ENCODE results near the gene RSRC1.

Gene RSRC1

GRCh38 chr3:158273656-158274055 is 163.8 kb downstream of the RSRC1 start:
- peaks cover 0 to 12% (median 7%) of the 10 kb centered on the region in 3 donors for H3K36me3 ChIP-seq
- H3K27ac ChIP-seq, result no peak overlapping the region
- no peaks in the 10 kb centered on the region for H3K9me3 ChIP-seq
- no peaks in the 10 kb centered on the region for H3K27me3 ChIP-seq
- TF ChIP-seq, protein P1, sequence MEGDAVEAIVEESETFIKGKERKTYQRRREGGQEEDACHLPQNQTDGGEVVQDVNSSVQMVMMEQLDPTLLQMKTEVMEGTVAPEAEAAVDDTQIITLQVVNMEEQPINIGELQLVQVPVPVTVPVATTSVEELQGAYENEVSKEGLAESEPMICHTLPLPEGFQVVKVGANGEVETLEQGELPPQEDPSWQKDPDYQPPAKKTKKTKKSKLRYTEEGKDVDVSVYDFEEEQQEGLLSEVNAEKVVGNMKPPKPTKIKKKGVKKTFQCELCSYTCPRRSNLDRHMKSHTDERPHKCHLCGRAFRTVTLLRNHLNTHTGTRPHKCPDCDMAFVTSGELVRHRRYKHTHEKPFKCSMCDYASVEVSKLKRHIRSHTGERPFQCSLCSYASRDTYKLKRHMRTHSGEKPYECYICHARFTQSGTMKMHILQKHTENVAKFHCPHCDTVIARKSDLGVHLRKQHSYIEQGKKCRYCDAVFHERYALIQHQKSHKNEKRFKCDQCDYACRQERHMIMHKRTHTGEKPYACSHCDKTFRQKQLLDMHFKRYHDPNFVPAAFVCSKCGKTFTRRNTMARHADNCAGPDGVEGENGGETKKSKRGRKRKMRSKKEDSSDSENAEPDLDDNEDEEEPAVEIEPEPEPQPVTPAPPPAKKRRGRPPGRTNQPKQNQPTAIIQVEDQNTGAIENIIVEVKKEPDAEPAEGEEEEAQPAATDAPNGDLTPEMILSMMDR (IDR thresholded peaks at IDR 0.05), result no peak
- H3K4me1 ChIP-seq, result no peaks in the 10 kb centered on the region
- no peak for DNase-seq
- intact Hi-C loops (cut with DNase I; ENCODE audit: low total_unique reads), result no loop called here
- no peak overlapping the region for H3K4me3 ChIP-seq

DNA sequence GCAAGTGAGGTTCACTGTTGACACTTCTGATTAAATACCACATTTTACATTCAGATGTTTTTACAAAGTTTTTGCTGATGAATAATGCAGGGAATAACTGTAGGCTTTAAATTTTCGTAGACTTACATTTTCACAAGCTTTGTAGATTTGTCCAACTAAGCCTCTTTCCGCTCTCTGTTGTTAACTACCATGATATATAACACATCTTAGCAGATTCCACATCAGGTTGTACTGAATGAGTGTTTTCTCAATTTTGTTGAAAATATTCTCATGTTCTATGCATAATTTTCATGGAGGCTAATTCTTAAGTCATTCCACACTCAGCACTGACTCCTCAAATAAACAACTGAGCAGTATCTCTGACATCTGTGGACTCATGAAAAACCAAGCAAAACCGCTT is 168.3 kb downstream of the RSRC1 start:
- no peaks in the 10 kb centered on the region for H3K9me3 ChIP-seq
- intact Hi-C loops (cut with DNase I; ENCODE audit: low total_unique reads), result no loop called here
- TF ChIP-seq, protein P1 (IDR thresholded peaks at IDR 0.05), result no peak

GRCh38 chr3:158279609-158280008 is 169.7 kb downstream of the RSRC1 start:
- Histone ChIP-seq H3K27me3 (no peaks in the 10 kb centered on the region), H3K9me3 (no peaks in the 10 kb centered on the region), H3K4me1 (no peaks in the 10 kb centered on the region), H3K27ac (no peak overlapping the region), H3K4me3 (no peak overlapping the region), H3K36me3 (peaks cover 0 to 12% (median 7%) of the 10 kb centered on the region in 3 donors)
- intact Hi-C loops (cut with DNase I; ENCODE audit: low total_unique reads), result no loop called here
- no peak for DNase-seq
- TF ChIP-seq, protein P1 (IDR thresholded peaks at IDR 0.05), result no peak

More for the DNA sequence above, 168.3 kb downstream of the RSRC1 start:
- H3K4me3 ChIP-seq, result no peak overlapping the region
- peaks cover 0 to 12% (median 7%) of the 10 kb centered on the region in 3 donors for H3K36me3 ChIP-seq
- no peak for DNase-seq
- H3K4me1 ChIP-seq, result no peaks in the 10 kb centered on the region
- no peaks in the 10 kb centered on the region for H3K27me3 ChIP-seq
- no peak overlapping the region for H3K27ac ChIP-seq

GRCh38 chr3:158295771-158296170 is 185.9 kb downstream of the RSRC1 start:
- H3K9me3 ChIP-seq, result no peaks in the 10 kb centered on the region
- TF ChIP-seq, protein P1 (IDR thresholded peaks at IDR 0.05), result no peak
- no peak overlapping the region for H3K4me3 ChIP-seq
- DNase-seq, result no peak
- no peaks in the 10 kb centered on the region for H3K36me3 ChIP-seq
- intact Hi-C loops (cut with DNase I; ENCODE audit: low total_unique reads), result no loop called here
- no peaks in the 10 kb centered on the region for H3K4me1 ChIP-seq
- no peak overlapping the region for H3K27ac ChIP-seq
- no peaks in the 10 kb centered on the region for H3K27me3 ChIP-seq

- no peak overlapping the region for H3K27ac ChIP-seq
- no peak for DNase-seq
- H3K27me3 ChIP-seq, result no peaks in the 10 kb centered on the region
- intact Hi-C loops (cut with DNase I; ENCODE audit: low total_unique reads), result no loop called here
- no peaks in the 10 kb centered on the region for H3K4me1 ChIP-seq
- no peaks in the 10 kb centered on the region for H3K9me3 ChIP-seq
- no peaks in the 10 kb centered on the region for H3K36me3 ChIP-seq
- TF ChIP-seq, protein P1 (IDR thresholded peaks at IDR 0.05), result no peak
- no peak overlapping the region for H3K4me3 ChIP-seq
Measured at GRCh38 chr3:158297940-158298339, 188.1 kb downstream of the RSRC1 start.
